DMS53 treated with DMSO at 0.1 percent for 48 hours (cell line): Measurements from ENCODE around the gene RFESD.

ENCODE experiments used
- DNase-seq: peaks from one replicate; lab custom pipeline; 2025; ENCODE audit not compliant: unreplicated experiment; lab: John Stamatoyannopoulos, UW

The RFESD gene

GRCh38 chr5:95660060-95660459, 13.5 kb downstream of the RFESD start:
- DNase-seq: no peak

- DNase-seq: no peak
These were observed 16.4 kb downstream of the RFESD start for GRCh38 chr5:95662946-95663345.

- peak; percentile 52 for DNase-seq
These were observed 17.7 kb downstream of the RFESD start for GRCh38 chr5:95664204-95664786.

GRCh38 chr5:95667061-95667618, 20.6 kb downstream of the RFESD start:
- no peak for DNase-seq

- DNase-seq: no peak
These were observed 21.1 kb downstream of the RFESD start for GRCh38 chr5:95667678-95668077.

GRCh38 chr5:95668216-95668615, 21.6 kb downstream of the RFESD start:
- no peak for DNase-seq

GRCh38 chr5:95668728-95669127, 22.2 kb downstream of the RFESD start:
- no peak for DNase-seq

- no peak for DNase-seq
These were observed 23.0 kb downstream of the RFESD start for GRCh38 chr5:95669540-95669939.

GRCh38 chr5:95669985-95670384, 23.4 kb downstream of the RFESD start:
- no peak for DNase-seq

- DNase-seq: no peak
These were observed 24.0 kb downstream of the RFESD start for GRCh38 chr5:95670568-95670967.

GRCh38 chr5:95671826-95672225, 25.2 kb downstream of the RFESD start:
- DNase-seq: no peak

- DNase-seq: no peak
These were observed 26.1 kb downstream of the RFESD start for GRCh38 chr5:95672641-95673040.

GRCh38 chr5:95673081-95673480, 26.5 kb downstream of the RFESD start:
- no peak for DNase-seq

- DNase-seq: no peak
These were observed 36.3 kb downstream of the RFESD start, which contains the start of gene SPATA9 for GRCh38 chr5:95682891-95683290. TSS of gene SPATA9 (minus strand) at chr5:95682991. CDS start at chr5:95682854, 137 bp downstream.

GRCh38 chr5:95684361-95684760, 37.8 kb downstream of the RFESD start:
- no peak for DNase-seq

- DNase-seq: no peak
These were observed 40.1 kb downstream of the RFESD start for GRCh38 chr5:95686651-95687050.

GRCh38 chr5:95689680-95690079, 43.1 kb downstream of the RFESD start:
- DNase-seq: no peak

GRCh38 chr5:95690333-95690732, 43.8 kb downstream of the RFESD start:
- no peak for DNase-seq

GRCh38 chr5:95697781-95698681, 51.5 kb downstream of the RFESD start:
- DNase-seq: no peak

GRCh38 chr5:95699337-95699736, 52.8 kb downstream of the RFESD start:
- DNase-seq: no peak

GRCh38 chr5:95701074-95701473, 54.5 kb downstream of the RFESD start:
- DNase-seq: no peak

- DNase-seq: no peak
These were observed 57.6 kb downstream of the RFESD start for GRCh38 chr5:95704150-95704549.
